CD4-positive, CD25-positive, alpha-beta regulatory T cell (primary cell): ENCODE measurements around the gene NFKB1. TPM values are rescaled to one million over a fixed set of nuclear protein-coding genes. Genes with fewer than 3 reads are reported as not detected.

ENCODE experiments used
- ATAC-seq, 2 donors: fragments of 150-1000 bp; cut with Tn5 transposase; one replicate each; pipeline ENCODE4 v1.10.0; 2021; ENCODE audit warnings: low read depth in 2 of 2, moderate number of reproducible peaks in 2 of 2, moderate library complexity in 1 of 2
- DNase-seq, 3 donors: peaks; one replicate each; pipeline versions ENCODE4 v3.0.0 to v3.0.0-alpha.2; 2012 to 2022; ENCODE audit warnings: mixed read lengths in 1 of 3
- H3K27ac ChIP-seq: one replicate; pipeline ENCODE4 v1.7.0; 2013; ENCODE audit warnings: mild to moderate bottlenecking, low read length; ENCODE audit not compliant: insufficient read depth, poor library complexity, severe bottlenecking
- H3K27me3 ChIP-seq: one replicate; pipeline ENCODE4 v1.7.0; 2013; ENCODE audit warnings: low read length; ENCODE audit not compliant: control insufficient read depth, insufficient read depth
- H3K36me3 ChIP-seq: one replicate; pipeline ENCODE4 v1.7.0; 2013; ENCODE audit warnings: mild to moderate bottlenecking, low read length, moderate library complexity; ENCODE audit not compliant: control insufficient read depth, insufficient read depth
- H3K4me1 ChIP-seq: 2 replicates; pipeline ENCODE4 v1.7.0; 2013; ENCODE audit warnings: mild to moderate bottlenecking, low read length; ENCODE audit not compliant: insufficient read depth, control insufficient read depth, poor library complexity, severe bottlenecking
- H3K4me3 ChIP-seq: one replicate; pipeline ENCODE4 v1.7.0; 2013; ENCODE audit warnings: low read depth, mild to moderate bottlenecking, low read length, moderate library complexity
- H3K9me3 ChIP-seq, 2 experiments: 1 replicate in 1 of 2; 2 replicates in 1 of 2; pipeline ENCODE4 v1.7.0; 2013; ENCODE audit warnings: low read length in 2 of 2, mild to moderate bottlenecking in 1 of 2, moderate library complexity in 1 of 2; ENCODE audit not compliant: control insufficient read depth in 2 of 2
- H3K27ac Mint-ChIP-seq, 3 donors: one replicate each; pipeline ENCODE4 v1.8.0; 2020 to 2022; ENCODE audit warnings: mild to moderate bottlenecking in 3 of 3, mixed read lengths in 3 of 3, moderate library complexity in 2 of 3
- H3K27me3 Mint-ChIP-seq: one replicate; pipeline ENCODE4 v1.8.0; 2022; ENCODE audit warnings: mild to moderate bottlenecking, mixed read lengths
- H3K36me3 Mint-ChIP-seq: one replicate; pipeline ENCODE4 v1.8.0; 2020; ENCODE audit warnings: mixed read lengths
- H3K4me1 Mint-ChIP-seq, 4 donors: one replicate each; pipeline ENCODE4 v1.8.0; 2020 to 2022; ENCODE audit warnings: mixed read lengths in 4 of 4, mild to moderate bottlenecking in 1 of 4
- H3K4me3 Mint-ChIP-seq, 4 donors: one replicate each; pipeline ENCODE4 v1.8.0; 2020 to 2022; ENCODE audit warnings: mild to moderate bottlenecking in 4 of 4, mixed read lengths in 4 of 4, moderate library complexity in 3 of 4
- H3K9me3 Mint-ChIP-seq, 7 donors: one replicate each; pipeline ENCODE4 v1.8.0; 2020 to 2022; ENCODE audit warnings: mixed read lengths in 7 of 7, mild to moderate bottlenecking in 3 of 7, moderate library complexity in 2 of 7
- polyA plus RNA-seq, 4 donors: library from polyadenylated mRNA; unstranded; fragments of 300-500 nt; fragmentation: Illumina TruSeq; gene quantifications; one replicate each; pipeline ENCODE4 v1.2.3, GENCODE V29; 2021
- total RNA-seq: library from RNA; stranded (reverse); gene quantifications from one replicate; pipeline ENCODE4 v1.2.3, GENCODE V29; 2022

NFKB1 gene
- total and polyA plus RNA-seq, 5 donors from 2014 or later, result 9.2 to 152 (median 15.4) TPM

DNA sequence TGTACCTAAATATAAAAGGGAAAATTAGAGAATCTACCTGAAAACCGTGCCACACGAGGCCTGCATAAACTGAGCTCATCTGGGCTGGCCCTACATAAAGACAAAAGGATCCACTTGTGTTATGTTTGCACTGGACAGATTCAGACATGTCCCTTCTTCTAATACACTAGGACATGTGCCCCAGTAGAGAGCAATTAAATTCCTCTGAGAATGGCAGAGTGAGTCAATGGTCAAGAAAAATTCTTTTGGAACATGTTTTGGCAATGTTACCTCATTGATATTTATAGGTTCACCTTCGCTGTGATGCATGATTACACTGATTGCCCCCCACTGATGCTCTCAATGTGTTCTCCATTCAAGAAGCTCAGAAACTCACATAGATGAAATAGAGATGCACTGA, 164.4 kb downstream of the NFKB1 start:
- DNase-seq (no peak), ATAC-seq (no peak)
- no peak overlapping the region for H3K27ac ChIP-seq
- no peaks in the 10 kb centered on the region for H3K4me1 ChIP-seq
- no peaks in the 10 kb centered on the region for H3K9me3 Mint-ChIP-seq
- no peaks in the 10 kb centered on the region for H3K4me1 Mint-ChIP-seq
- H3K4me3 Mint-ChIP-seq, result no peak overlapping the region
- no peak overlapping the region for H3K27ac Mint-ChIP-seq
- H3K4me3 ChIP-seq, result no peak overlapping the region
- peaks cover 42% of the 10 kb centered on the region for H3K36me3 Mint-ChIP-seq
- peaks cover 19% of the 10 kb centered on the region for H3K36me3 ChIP-seq
- no peaks in the 10 kb centered on the region for H3K27me3 ChIP-seq
- no peaks in the 10 kb centered on the region for H3K9me3 ChIP-seq
- no peaks in the 10 kb centered on the region for H3K27me3 Mint-ChIP-seq

Other genes with a start within 250 kb of the NFKB1 start
- 18.6 TPM for gene SLC39A8, start 155.9 kb upstream of the NFKB1 start, total RNA-seq
- gene SLC39A8, start 155.9 kb upstream of the NFKB1 start, polyA plus RNA-seq, result 10 to 100 TPM; 21.0 to 29.8 (median 24.7) TPM